Measurements from ENCODE around the gene NR2F1-AS1. TPM values are rescaled to one million over a fixed set of nuclear protein-coding genes. Genes with fewer than 3 reads are reported as not detected.

NR2F1-AS1 gene
- polyA plus RNA-seq, 1 donor (not counting 4 experiments of a cell fraction or from before 2014, with no cell fraction given) = 0.25 TPM

GRCh38 chr5:93454896-93455295 lies 126.1 kb downstream of the NR2F1-AS1 start:
- TF ChIP-seq CTCF (optimal IDR thresholded peaks at IDR 0.05 in 1 of 3, IDR thresholded peaks at IDR 0.05 in 1 of 3, conservative IDR thresholded peaks at IDR 0.05 in 1 of 3; ENCODE audit: extremely low read depth in 1 of 3, insufficient read depth in 2 of 3, low read length in 3 of 3) (no peak), EZH2 (IDR thresholded peaks at IDR 0.05; ENCODE audit: low read length) (no peak)
- no peak overlapping the region for H2AFZ ChIP-seq (ENCODE audit: control insufficient read depth, low read length)
- dilution Hi-C loops (cut with MboI; ENCODE audit: extremely low pct_ligation_motif_present, low sequenced_read_pairs) = no loop called here
- DNase-seq (ENCODE audit: low read depth, low spot score) (no peak), FAIRE-seq (no peak)
- no peaks in the 10 kb centered on the region for H3K36me3 ChIP-seq (ENCODE audit: control insufficient read depth in 2 of 2, extremely low read depth in 1 of 2, insufficient read depth in 2 of 2, low read length in 2 of 2)
- no peak overlapping the region for H3K4me2 ChIP-seq (ENCODE audit: control insufficient read depth, extremely low read depth, insufficient read depth, low read depth, low read length)
- H3K79me2 ChIP-seq (ENCODE audit: control insufficient read depth, insufficient read depth, low read length) = no peaks in the 10 kb centered on the region
- H3K9ac ChIP-seq (ENCODE audit: control insufficient read depth, extremely low read depth, insufficient read depth, low read length) = no peak overlapping the region
- no peaks in the 10 kb centered on the region for H3K27me3 ChIP-seq (ENCODE audit: control insufficient read depth, extremely low read depth, insufficient read depth, low read length)
- H4K20me1 ChIP-seq (ENCODE audit: control insufficient read depth, extremely low read depth, insufficient read depth, low read length) = no peaks in the 10 kb centered on the region
- no peaks in the 10 kb centered on the region for H3K9me3 ChIP-seq (ENCODE audit: control insufficient read depth, low read depth, low read length)
- no peak overlapping the region for H3K27ac ChIP-seq (ENCODE audit: control insufficient read depth, insufficient read depth, low read length)
- no peak overlapping the region for H3K4me3 ChIP-seq (ENCODE audit: control insufficient read depth in 2 of 3, extremely low read depth in 1 of 3, insufficient read depth in 2 of 3, low read depth in 1 of 3, low read length in 3 of 3)
- H3K9me1 ChIP-seq (ENCODE audit: control insufficient read depth, extremely low read depth, insufficient read depth, low read length) = no peaks in the 10 kb centered on the region
- no peaks in the 10 kb centered on the region for H3K4me1 ChIP-seq (ENCODE audit: control insufficient read depth, extremely low read depth, insufficient read depth, low read length)

- Histone ChIP-seq H3K4me3 (ENCODE audit: control insufficient read depth in 2 of 3, extremely low read depth in 1 of 3, insufficient read depth in 2 of 3, low read depth in 1 of 3, low read length in 3 of 3) (no peak overlapping the region), H3K4me2 (ENCODE audit: control insufficient read depth, extremely low read depth, insufficient read depth, low read depth, low read length) (no peak overlapping the region), H2AFZ (ENCODE audit: control insufficient read depth, low read length) (no peak overlapping the region), H3K9me3 (ENCODE audit: control insufficient read depth, low read depth, low read length) (no peaks in the 10 kb centered on the region), H3K9me1 (ENCODE audit: control insufficient read depth, extremely low read depth, insufficient read depth, low read length) (no peaks in the 10 kb centered on the region), H3K27ac (ENCODE audit: control insufficient read depth, insufficient read depth, low read length) (no peak overlapping the region), H3K79me2 (ENCODE audit: control insufficient read depth, insufficient read depth, low read length) (no peaks in the 10 kb centered on the region), H4K20me1 (ENCODE audit: control insufficient read depth, extremely low read depth, insufficient read depth, low read length) (no peaks in the 10 kb centered on the region), H3K9ac (ENCODE audit: control insufficient read depth, extremely low read depth, insufficient read depth, low read length) (no peak overlapping the region), H3K4me1 (ENCODE audit: control insufficient read depth, extremely low read depth, insufficient read depth, low read length) (no peaks in the 10 kb centered on the region), H3K36me3 (ENCODE audit: control insufficient read depth in 2 of 2, extremely low read depth in 1 of 2, insufficient read depth in 2 of 2, low read length in 2 of 2) (no peaks in the 10 kb centered on the region), H3K27me3 (ENCODE audit: control insufficient read depth, extremely low read depth, insufficient read depth, low read length) (no peaks in the 10 kb centered on the region)
- dilution Hi-C loops (cut with MboI; ENCODE audit: extremely low pct_ligation_motif_present, low sequenced_read_pairs) = no loop called here
- no peak for DNase-seq (ENCODE audit: low read depth, low spot score)
- TF ChIP-seq CTCF (optimal IDR thresholded peaks at IDR 0.05 in 1 of 3, IDR thresholded peaks at IDR 0.05 in 1 of 3, conservative IDR thresholded peaks at IDR 0.05 in 1 of 3; ENCODE audit: extremely low read depth in 1 of 3, insufficient read depth in 2 of 3, low read length in 3 of 3) = no peak
- no peak for TF ChIP-seq EZH2 (IDR thresholded peaks at IDR 0.05; ENCODE audit: low read length)
- no peak for FAIRE-seq
Observed at GRCh38 chr5:93452255-93452654, 128.8 kb downstream of the NR2F1-AS1 start.

All from keratinocyte (primary cell).